Ishikawa (cell line): ENCODE measurements around the gene BRICD5.

Experiments used
- EP300 ChIP-seq: IDR thresholded peaks from 2 replicates; pipeline ENCODE4 v1.6.1; 2012; ENCODE audit warnings: borderline replicate concordance
- NFIC ChIP-seq: IDR thresholded peaks from 2 replicates; pipeline ENCODE4 v1.6.1; 2012
- RAD21 ChIP-seq: IDR thresholded peaks from 2 replicates; pipeline ENCODE4 v1.6.1; 2012; ENCODE audit warnings: low read depth
- TAF1 ChIP-seq: IDR thresholded peaks from 2 replicates; pipeline ENCODE4 v1.6.1; 2012; ENCODE audit warnings: low read depth, mild to moderate bottlenecking
- ZBTB7A ChIP-seq: IDR thresholded peaks from 2 replicates; pipeline ENCODE4 v1.6.1; 2012; ENCODE audit warnings: low read depth
- TF ChIP-seq, protein P1 (sequence below): IDR thresholded peaks from 2 replicates; pipeline ENCODE4 v1.6.1; 2012; ENCODE audit warnings: low read depth, mild to moderate bottlenecking
- TF ChIP-seq, protein P2 (sequence below): IDR thresholded peaks from 2 replicates; pipeline ENCODE4 v1.6.1; 2012
- TF ChIP-seq, protein P3 (sequence below): IDR thresholded peaks from 2 replicates; pipeline ENCODE4 v1.6.1; 2012

DNA sequence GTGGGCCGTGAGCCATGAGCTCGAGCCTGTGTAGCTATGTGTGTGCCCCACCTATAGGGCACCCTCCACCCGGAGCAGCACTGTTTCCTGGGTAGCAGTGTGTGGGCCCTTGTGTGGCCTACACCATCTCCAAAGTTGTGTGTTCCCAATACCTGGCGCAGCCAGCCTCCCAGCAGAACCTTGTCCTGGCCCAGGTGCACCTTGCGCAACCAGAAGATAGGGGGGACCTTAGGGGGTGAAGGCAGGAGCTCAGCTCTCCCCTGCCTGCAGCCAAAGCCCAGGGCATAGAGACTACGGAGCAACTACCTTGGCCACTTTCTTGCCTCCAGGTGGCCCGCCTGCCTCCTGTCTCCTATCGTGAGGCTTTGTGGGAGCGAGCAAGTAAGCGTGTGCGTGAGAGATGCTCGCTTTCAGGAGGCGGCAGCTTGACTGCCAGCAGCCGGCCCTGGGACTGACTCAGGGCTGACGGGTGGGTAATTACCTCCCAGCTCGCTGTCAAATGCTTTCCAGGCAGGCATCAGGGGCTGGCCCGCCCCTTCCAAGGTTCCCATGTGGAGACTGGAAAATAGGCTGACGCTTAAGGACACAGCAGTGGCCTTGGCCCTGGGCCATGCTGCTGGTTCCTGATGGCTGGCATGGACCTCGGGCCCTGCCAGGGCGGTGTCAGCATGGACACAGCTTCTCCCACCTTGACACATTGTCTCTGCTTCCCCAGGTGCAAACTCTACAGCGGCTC, 36.1 kb downstream of the BRICD5 start:
- TF ChIP-seq TAF1, result no peak
- TF ChIP-seq EP300, result no peak
- peak; percentile 8; the same call in 1 of the 2 replicates for TF ChIP-seq NFIC
- TF ChIP-seq RAD21, result no peak
- TF ChIP-seq, protein P1, sequence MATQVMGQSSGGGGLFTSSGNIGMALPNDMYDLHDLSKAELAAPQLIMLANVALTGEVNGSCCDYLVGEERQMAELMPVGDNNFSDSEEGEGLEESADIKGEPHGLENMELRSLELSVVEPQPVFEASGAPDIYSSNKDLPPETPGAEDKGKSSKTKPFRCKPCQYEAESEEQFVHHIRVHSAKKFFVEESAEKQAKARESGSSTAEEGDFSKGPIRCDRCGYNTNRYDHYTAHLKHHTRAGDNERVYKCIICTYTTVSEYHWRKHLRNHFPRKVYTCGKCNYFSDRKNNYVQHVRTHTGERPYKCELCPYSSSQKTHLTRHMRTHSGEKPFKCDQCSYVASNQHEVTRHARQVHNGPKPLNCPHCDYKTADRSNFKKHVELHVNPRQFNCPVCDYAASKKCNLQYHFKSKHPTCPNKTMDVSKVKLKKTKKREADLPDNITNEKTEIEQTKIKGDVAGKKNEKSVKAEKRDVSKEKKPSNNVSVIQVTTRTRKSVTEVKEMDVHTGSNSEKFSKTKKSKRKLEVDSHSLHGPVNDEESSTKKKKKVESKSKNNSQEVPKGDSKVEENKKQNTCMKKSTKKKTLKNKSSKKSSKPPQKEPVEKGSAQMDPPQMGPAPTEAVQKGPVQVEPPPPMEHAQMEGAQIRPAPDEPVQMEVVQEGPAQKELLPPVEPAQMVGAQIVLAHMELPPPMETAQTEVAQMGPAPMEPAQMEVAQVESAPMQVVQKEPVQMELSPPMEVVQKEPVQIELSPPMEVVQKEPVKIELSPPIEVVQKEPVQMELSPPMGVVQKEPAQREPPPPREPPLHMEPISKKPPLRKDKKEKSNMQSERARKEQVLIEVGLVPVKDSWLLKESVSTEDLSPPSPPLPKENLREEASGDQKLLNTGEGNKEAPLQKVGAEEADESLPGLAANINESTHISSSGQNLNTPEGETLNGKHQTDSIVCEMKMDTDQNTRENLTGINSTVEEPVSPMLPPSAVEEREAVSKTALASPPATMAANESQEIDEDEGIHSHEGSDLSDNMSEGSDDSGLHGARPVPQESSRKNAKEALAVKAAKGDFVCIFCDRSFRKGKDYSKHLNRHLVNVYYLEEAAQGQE, result no peak
- TF ChIP-seq, protein P2, sequence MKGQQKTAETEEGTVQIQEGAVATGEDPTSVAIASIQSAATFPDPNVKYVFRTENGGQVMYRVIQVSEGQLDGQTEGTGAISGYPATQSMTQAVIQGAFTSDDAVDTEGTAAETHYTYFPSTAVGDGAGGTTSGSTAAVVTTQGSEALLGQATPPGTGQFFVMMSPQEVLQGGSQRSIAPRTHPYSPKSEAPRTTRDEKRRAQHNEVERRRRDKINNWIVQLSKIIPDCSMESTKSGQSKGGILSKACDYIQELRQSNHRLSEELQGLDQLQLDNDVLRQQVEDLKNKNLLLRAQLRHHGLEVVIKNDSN, result no peak
- no peak for TF ChIP-seq ZBTB7A
- TF ChIP-seq, protein P3, sequence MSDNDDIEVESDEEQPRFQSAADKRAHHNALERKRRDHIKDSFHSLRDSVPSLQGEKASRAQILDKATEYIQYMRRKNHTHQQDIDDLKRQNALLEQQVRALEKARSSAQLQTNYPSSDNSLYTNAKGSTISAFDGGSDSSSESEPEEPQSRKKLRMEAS, result no peak
